IMR-90 (cell line): ENCODE data around the gene PDCD1LG2.
"Not testable (repeated sequence)": the region's sequence is repeated elsewhere in the genome, so short reads cannot be mapped to it uniquely, and the experiment has no call there.

Experiments used
- CTCF ChIP-seq: conservative IDR thresholded peaks from 2 replicates; pipeline ENCODE4 v1.5.1; 2012; ENCODE audit warnings: mild to moderate bottlenecking, low read depth, low read length, improper control_type of control experiment
- FOS ChIP-seq: fragments of 150-350 bp; IDR thresholded peaks from 2 replicates; pipeline ENCODE4 v1.6.1; 2016; ENCODE audit warnings: low read depth, low read length
- MAFK ChIP-seq: IDR thresholded peaks from 2 replicates; pipeline ENCODE4 v1.6.1; 2012; ENCODE audit warnings: low read depth, low read length, improper control_type of control experiment
- POLR2A ChIP-seq: IDR thresholded peaks from 2 replicates; pipeline ENCODE4 v1.6.1; 2012; ENCODE audit warnings: mild to moderate bottlenecking, low read depth, low read length
- TF ChIP-seq, protein P1 (sequence below): fragments of 150-350 bp; IDR thresholded peaks from 2 replicates; pipeline ENCODE4 v1.6.1; 2017; ENCODE audit warnings: mild to moderate bottlenecking, antibody characterized with exemption, low read length, low read depth
- TF ChIP-seq, protein P2 (sequence below): fragments of 150-350 bp; IDR thresholded peaks from 2 replicates; pipeline ENCODE4 v1.6.1; 2016; ENCODE audit warnings: low read depth, mild to moderate bottlenecking, low read length, moderate library complexity, borderline replicate concordance

GRCh38 chr9:5581706-5582105 is 71.4 kb downstream of the PDCD1LG2 start:
- TF ChIP-seq, protein P1, sequence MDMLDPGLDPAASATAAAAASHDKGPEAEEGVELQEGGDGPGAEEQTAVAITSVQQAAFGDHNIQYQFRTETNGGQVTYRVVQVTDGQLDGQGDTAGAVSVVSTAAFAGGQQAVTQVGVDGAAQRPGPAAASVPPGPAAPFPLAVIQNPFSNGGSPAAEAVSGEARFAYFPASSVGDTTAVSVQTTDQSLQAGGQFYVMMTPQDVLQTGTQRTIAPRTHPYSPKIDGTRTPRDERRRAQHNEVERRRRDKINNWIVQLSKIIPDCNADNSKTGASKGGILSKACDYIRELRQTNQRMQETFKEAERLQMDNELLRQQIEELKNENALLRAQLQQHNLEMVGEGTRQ = not testable (repeated sequence)
- TF ChIP-seq MAFK, CTCF, POLR2A, FOS: not testable (repeated sequence)
- TF ChIP-seq, protein P2, sequence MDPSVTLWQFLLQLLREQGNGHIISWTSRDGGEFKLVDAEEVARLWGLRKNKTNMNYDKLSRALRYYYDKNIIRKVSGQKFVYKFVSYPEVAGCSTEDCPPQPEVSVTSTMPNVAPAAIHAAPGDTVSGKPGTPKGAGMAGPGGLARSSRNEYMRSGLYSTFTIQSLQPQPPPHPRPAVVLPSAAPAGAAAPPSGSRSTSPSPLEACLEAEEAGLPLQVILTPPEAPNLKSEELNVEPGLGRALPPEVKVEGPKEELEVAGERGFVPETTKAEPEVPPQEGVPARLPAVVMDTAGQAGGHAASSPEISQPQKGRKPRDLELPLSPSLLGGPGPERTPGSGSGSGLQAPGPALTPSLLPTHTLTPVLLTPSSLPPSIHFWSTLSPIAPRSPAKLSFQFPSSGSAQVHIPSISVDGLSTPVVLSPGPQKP = not testable (repeated sequence)
